Measurements from ENCODE around the gene CASZ1. TPM values are rescaled to one million over a fixed set of nuclear protein-coding genes. Genes with fewer than 3 reads are reported as not detected.

CASZ1 gene
- total RNA-seq, 2 donors from 2014 or later: 45.0 to 56.0 TPM

- no peak for DNase-seq
- Histone ChIP-seq H3K9me3 (no peaks in the 10 kb centered on the region), H3K27me3 (no peaks in the 10 kb centered on the region), H3K4me1 (no peaks in the 10 kb centered on the region), H3K36me3 (no peaks in the 10 kb centered on the region), H3K9ac (ENCODE audit: low read depth in 2 of 2, low read length in 2 of 2) (no peak overlapping the region), H3K27ac (no peak overlapping the region), H3K4me3 (no peak overlapping the region)
- intact Hi-C loops (cut with DNase I): no loop called here
- TF ChIP-seq, protein P1, sequence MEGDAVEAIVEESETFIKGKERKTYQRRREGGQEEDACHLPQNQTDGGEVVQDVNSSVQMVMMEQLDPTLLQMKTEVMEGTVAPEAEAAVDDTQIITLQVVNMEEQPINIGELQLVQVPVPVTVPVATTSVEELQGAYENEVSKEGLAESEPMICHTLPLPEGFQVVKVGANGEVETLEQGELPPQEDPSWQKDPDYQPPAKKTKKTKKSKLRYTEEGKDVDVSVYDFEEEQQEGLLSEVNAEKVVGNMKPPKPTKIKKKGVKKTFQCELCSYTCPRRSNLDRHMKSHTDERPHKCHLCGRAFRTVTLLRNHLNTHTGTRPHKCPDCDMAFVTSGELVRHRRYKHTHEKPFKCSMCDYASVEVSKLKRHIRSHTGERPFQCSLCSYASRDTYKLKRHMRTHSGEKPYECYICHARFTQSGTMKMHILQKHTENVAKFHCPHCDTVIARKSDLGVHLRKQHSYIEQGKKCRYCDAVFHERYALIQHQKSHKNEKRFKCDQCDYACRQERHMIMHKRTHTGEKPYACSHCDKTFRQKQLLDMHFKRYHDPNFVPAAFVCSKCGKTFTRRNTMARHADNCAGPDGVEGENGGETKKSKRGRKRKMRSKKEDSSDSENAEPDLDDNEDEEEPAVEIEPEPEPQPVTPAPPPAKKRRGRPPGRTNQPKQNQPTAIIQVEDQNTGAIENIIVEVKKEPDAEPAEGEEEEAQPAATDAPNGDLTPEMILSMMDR (IDR thresholded peaks at IDR 0.05): no peak
Observed at GRCh38 chr1:10806966-10807365, 10.5 kb upstream of the CASZ1 start.

DNA sequence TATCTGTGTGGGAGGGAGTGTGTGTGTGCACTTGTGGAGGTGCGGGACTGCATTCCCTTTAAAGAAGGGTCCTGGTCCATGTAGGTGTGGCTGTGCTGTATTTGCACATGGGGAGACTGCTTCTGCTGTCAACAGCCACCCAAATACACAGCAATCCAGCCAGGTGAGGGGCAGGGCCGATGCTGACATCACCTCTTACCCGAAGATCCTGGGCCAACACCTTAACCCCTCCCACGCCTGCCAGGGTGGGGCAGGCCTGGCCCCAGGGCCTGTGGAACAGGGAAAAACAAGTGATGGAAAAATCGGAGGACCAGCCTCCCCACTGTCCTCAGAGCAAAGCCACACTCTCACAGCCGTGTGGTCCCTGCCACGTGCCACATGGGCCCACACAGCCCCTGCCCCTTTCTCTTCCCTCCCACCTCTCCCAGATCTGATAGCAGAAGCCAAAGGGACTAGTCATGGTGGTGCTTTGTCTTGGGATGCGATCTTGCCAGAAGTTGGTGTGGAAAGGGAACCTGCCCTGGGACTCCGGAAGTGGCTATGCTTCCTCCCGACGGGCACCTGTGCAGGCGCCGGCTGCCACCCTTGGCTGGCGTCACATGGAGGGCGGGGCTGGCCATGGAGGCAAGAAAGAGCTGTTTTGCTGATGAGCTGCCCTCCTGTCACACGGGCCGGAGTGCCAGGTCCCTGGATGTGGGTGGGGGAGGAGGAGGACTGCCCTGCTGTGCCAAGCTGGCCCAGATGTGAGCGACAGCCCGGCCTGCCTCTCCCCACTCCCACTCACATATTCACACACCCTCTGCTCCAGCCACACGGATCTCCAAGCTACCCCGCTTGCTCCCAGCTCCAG is 7.8 kb upstream of the CASZ1 start:
- peak overlapping the region; percentile 90 for H3K27ac ChIP-seq
- no peak overlapping the region for H3K4me3 ChIP-seq
- intact Hi-C loops (cut with DNase I): no loop called here
- no peaks in the 10 kb centered on the region for H3K4me1 ChIP-seq
- H3K27me3 ChIP-seq: no peaks in the 10 kb centered on the region
- no peaks in the 10 kb centered on the region for H3K9me3 ChIP-seq
- TF ChIP-seq, protein P1 (IDR thresholded peaks at IDR 0.05): no peak
- H3K36me3 ChIP-seq: no peaks in the 10 kb centered on the region
- peak; percentile 93 for DNase-seq
- peak overlapping the region in 1 of 2 donors; percentile 66 for H3K9ac ChIP-seq (ENCODE audit: low read depth in 2 of 2, low read length in 2 of 2)

DNA sequence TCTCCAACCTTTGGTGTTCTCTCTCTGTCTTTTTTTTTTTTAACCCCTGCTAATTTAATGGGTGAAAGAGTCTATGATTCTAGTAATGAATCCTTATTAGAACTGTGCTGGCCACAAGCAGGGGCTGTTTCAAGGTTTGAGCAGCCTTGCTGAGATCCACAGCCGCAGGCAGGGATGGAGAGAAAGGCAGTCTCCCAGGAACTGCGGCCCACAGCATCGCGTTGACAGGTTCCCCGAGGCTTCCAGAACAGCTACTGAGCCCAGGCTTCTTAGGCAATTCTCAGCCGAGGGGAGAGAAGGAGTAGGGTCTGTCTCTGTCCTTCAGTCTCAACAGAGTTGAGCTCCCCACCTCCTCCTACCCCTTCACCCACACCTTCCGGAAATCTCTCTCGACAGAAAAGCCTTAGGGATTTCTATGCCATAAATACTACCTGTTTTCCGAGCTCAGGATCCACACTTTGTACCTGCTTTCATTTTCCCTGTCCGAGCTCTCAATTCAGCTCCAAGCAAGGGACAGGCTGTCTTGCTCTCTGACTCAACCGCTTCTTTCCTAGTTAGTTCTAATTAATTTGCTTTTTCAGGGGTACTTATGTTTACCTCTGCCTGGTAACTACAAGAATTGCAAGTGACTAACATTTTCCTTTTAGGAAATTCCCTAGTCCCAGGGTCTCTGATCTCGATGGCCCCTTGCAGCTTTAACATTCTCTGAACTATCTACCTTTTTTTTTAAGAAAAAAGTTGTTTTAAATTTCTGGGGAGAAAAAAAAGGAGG is 6.7 kb upstream of the CASZ1 start:
- DNase-seq: peak; percentile 25
- H3K4me1 ChIP-seq: no peaks in the 10 kb centered on the region
- no peaks in the 10 kb centered on the region for H3K9me3 ChIP-seq
- no peak overlapping the region for H3K4me3 ChIP-seq
- peak overlapping the region; percentile 90 for H3K27ac ChIP-seq
- H3K36me3 ChIP-seq: no peaks in the 10 kb centered on the region
- peak overlapping the region; percentile 37 to 66 for H3K9ac ChIP-seq (ENCODE audit: low read depth in 2 of 2, low read length in 2 of 2)
- no peaks in the 10 kb centered on the region for H3K27me3 ChIP-seq
- intact Hi-C loops (cut with DNase I): no loop called here
- TF ChIP-seq, protein P1 (IDR thresholded peaks at IDR 0.05): no peak

DNA sequence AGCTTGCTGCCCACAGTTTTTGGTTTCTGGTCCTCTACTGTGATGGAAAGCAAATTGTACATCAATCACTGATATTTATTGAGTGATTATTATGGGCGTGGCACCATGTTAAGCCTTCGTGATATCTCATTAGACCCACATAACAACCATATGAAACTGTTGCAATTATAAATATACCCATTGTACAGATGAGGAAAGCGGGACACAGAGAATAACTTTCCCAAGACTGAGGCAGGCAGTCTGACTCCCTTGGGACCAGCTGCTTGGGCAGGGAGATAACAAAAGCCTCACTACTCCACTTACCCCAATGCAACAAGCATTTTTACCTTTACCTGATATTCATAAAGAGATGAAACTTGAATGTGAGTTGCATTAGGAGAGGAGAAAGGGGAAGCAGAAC is 4.3 kb upstream of the CASZ1 start:
- Histone ChIP-seq H3K9ac (ENCODE audit: low read depth in 2 of 2, low read length in 2 of 2) (no peak overlapping the region), H3K4me1 (no peaks in the 10 kb centered on the region), H3K9me3 (no peaks in the 10 kb centered on the region), H3K27ac (no peak overlapping the region), H3K4me3 (no peak overlapping the region), H3K27me3 (no peaks in the 10 kb centered on the region), H3K36me3 (no peaks in the 10 kb centered on the region)
- no peak for DNase-seq
- intact Hi-C loops (cut with DNase I): no loop called here
- TF ChIP-seq, protein P1 (IDR thresholded peaks at IDR 0.05): no peak

GRCh38 chr1:10799726-10800125 is 3.3 kb upstream of the CASZ1 start:
- no peaks in the 10 kb centered on the region for H3K9me3 ChIP-seq
- intact Hi-C loops (cut with DNase I): no loop called here
- H3K4me1 ChIP-seq: no peaks in the 10 kb centered on the region
- H3K4me3 ChIP-seq: no peak overlapping the region
- H3K27ac ChIP-seq: no peak overlapping the region
- DNase-seq: no peak
- TF ChIP-seq, protein P1 (IDR thresholded peaks at IDR 0.05): no peak
- no peaks in the 10 kb centered on the region for H3K36me3 ChIP-seq
- H3K9ac ChIP-seq (ENCODE audit: low read depth in 2 of 2, low read length in 2 of 2): peak overlapping the region in 1 of 2 donors; percentile 3
- no peaks in the 10 kb centered on the region for H3K27me3 ChIP-seq

Measured in colonic mucosa (tissue), 4 donors.